SJCRH30 (cell line): ENCODE measurements around the gene VGLL1. TPM values are rescaled to one million over a fixed set of nuclear protein-coding genes. Genes with fewer than 3 reads are reported as not detected.

Experiments
- DNase-seq, 2 experiments: peaks; one replicate each; pipeline ENCODE4 v3.0.0-alpha.2; 2015 to 2020
- H3K27ac ChIP-seq: fragments of 250-450 bp; sonication (Bioruptor Pico); 2 replicates; pipeline ENCODE4 v1.5.1; 2020; ENCODE audit warnings: mild to moderate bottlenecking, moderate library complexity
- H3K27me3 ChIP-seq: fragments of 250-450 bp; sonication (Bioruptor Pico); 2 replicates; pipeline ENCODE4 v1.5.1; 2020; ENCODE audit warnings: mild to moderate bottlenecking, moderate library complexity
- H3K36me3 ChIP-seq: fragments of 250-450 bp; sonication (Bioruptor Pico); 2 replicates; pipeline ENCODE4 v1.5.1; 2020; ENCODE audit warnings: mild to moderate bottlenecking, moderate library complexity
- H3K4me1 ChIP-seq: fragments of 250-450 bp; sonication (Bioruptor Pico); 2 replicates; pipeline ENCODE4 v1.5.1; 2020; ENCODE audit warnings: mild to moderate bottlenecking, moderate library complexity
- H3K4me3 ChIP-seq: fragments of 250-450 bp; sonication (Bioruptor Pico); 2 replicates; pipeline ENCODE4 v1.5.1; 2020; ENCODE audit warnings: mild to moderate bottlenecking, moderate library complexity
- H3K9me3 ChIP-seq: fragments of 250-450 bp; sonication (Bioruptor Pico); replicated peaks from 2 replicates; pipeline ENCODE4 v1.5.1; 2020; ENCODE audit warnings: mild to moderate bottlenecking, moderate library complexity
- total RNA-seq: library from RNA; depleted of rRNA; stranded (reverse); fragments of >200 nt; shearing (Covaris generic); gene quantifications from 2 replicates; pipeline ENCODE4 v1.2.3, GENCODE V29; 2014; rRNA removed

The VGLL1 gene
- total RNA-seq, 1 experiment from 2014 or later: not detected

DNA sequence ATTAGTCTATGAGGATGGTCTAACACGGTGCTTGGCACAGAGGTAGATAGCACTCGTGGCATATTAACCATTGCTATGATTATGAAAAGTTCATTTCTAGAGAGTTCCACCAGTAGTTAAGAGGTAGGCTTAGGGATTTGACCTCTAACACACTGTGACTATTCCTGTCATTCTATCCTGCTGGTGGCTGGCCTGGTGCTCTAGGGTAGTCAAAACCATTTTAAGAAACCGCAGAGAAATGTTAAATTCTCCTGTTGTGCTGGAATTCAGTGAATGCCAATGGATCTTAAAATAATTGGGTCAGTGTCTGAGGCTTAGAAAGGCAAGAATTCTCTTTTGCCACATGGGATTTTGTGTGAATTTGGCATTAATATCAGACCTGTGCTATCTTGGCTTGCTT is 53.9 kb downstream of the VGLL1 start:
- H3K9me3 ChIP-seq: no peaks in the 10 kb centered on the region
- no peaks in the 10 kb centered on the region for H3K36me3 ChIP-seq
- DNase-seq: no peak
- H3K4me1 ChIP-seq: no peaks in the 10 kb centered on the region
- H3K4me3 ChIP-seq: no peak overlapping the region
- no peak overlapping the region for H3K27ac ChIP-seq
- H3K27me3 ChIP-seq: no peaks in the 10 kb centered on the region

DNA sequence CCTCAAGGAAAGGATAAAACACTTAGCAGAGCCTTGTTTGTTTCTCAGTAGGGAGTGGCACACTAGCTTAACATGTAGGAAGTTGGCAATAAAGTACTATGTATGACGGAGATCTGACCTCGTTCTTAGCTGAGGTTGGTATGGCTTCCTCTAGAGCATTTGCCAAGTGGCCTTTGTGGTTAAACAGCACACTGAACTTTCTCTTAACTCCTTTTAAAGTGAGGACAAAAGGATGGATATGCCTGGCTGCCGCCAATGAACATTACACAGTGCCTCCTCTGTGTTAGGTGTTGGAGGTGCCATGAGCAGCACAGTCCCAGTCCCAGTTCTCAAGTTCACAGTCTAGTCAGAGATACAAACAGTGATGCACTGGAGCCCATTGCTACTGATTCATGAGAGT is 54.4 kb downstream of the VGLL1 start:
- H3K4me3 ChIP-seq: no peak overlapping the region
- no peak for DNase-seq
- H3K27me3 ChIP-seq: no peaks in the 10 kb centered on the region

DNA sequence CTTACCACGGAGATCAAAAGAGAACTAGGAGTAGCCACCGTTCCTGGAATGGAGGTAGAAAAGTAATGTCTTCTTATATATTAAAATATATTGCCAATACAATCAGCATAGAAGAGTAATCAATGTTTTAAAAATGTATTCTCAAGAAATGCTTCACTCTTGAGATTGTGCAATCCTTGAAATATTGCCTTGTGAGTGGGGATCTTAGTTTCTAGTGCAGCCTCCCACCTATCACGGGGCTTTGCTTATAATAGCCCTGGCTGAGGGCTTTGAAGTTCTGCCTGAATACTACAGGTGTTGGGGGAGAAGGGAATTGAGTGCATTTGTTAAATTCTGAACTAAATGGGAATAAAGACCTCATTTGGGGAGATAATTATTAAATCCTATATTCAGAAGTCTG is 55.5 kb downstream of the VGLL1 start:
- H3K27me3 ChIP-seq: no peaks in the 10 kb centered on the region
- no peaks in the 10 kb centered on the region for H3K4me1 ChIP-seq
- DNase-seq: no peak
- no peaks in the 10 kb centered on the region for H3K36me3 ChIP-seq
- H3K27ac ChIP-seq: no peak overlapping the region
- no peaks in the 10 kb centered on the region for H3K9me3 ChIP-seq
- no peak overlapping the region for H3K4me3 ChIP-seq

More for the DNA sequence above, 54.4 kb downstream of the VGLL1 start:
- Histone ChIP-seq H3K4me1 (no peaks in the 10 kb centered on the region), H3K9me3 (no peaks in the 10 kb centered on the region), H3K27ac (no peak overlapping the region), H3K36me3 (no peaks in the 10 kb centered on the region)

DNA sequence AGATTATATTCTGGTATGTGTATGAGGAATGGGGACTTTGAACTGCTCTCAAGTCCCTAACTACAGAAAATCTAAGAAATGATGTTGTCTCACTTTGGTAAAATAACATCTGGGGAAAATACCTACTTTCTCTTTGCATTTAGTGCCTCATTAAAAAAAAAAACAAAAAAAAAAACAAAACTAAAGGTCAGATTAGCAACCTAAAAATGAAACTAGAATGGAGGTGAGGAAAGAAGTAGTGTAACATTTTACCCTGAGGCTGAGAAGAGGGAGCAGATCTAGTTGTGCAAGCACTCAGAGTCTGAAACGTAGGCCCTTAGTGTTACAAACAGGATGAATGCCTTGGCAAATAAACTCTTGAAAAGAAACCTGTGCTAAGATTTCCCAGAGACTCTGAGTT is 56.0 kb downstream of the VGLL1 start:
- no peak overlapping the region for H3K27ac ChIP-seq
- H3K4me1 ChIP-seq: no peaks in the 10 kb centered on the region
- H3K4me3 ChIP-seq: no peak overlapping the region
- no peak for DNase-seq
- H3K9me3 ChIP-seq: no peaks in the 10 kb centered on the region
- H3K36me3 ChIP-seq: no peaks in the 10 kb centered on the region
- no peaks in the 10 kb centered on the region for H3K27me3 ChIP-seq

DNA sequence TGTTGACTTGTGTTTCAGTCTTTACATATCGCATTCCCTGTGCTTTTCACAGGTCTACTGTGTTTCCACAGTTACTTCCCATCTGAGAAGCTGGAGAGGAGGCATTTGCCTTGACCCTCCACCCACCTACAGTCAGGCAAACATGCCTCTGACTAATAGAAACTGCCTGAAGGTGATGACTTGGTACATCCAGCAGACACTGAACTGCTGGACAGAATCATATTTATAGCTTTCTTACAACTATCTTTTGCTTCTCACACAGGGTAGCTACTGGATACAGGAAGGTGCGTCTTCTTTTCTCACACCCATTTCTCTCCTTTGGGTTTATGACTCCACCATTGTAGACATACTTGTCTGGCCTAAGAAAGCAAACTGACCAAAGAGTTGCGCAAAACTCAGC is 58.0 kb downstream of the VGLL1 start:
- no peaks in the 10 kb centered on the region for H3K36me3 ChIP-seq
- H3K4me3 ChIP-seq: no peak overlapping the region
- no peaks in the 10 kb centered on the region for H3K27me3 ChIP-seq
- no peak for DNase-seq
- no peaks in the 10 kb centered on the region for H3K4me1 ChIP-seq
- no peaks in the 10 kb centered on the region for H3K9me3 ChIP-seq
- no peak overlapping the region for H3K27ac ChIP-seq

DNA sequence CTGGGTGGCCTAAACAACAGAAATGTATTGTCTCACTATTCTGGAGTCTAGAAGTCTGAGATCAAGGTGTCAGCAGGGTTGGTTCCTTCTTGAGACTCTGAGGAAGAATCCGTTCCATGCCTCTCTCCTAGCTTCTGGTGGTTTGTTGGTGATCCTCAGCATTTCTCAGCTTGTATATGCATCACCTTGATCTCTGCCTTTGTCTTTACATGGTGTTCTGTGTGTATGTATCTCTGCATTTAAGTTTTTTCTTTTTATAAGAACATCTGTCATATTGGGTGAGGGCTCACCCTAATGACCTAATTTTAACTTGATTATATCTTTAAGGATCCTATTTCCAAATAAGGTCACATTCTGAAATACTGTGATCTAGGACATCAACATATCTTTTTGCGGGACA is 65.3 kb downstream of the VGLL1 start:
- no peak for DNase-seq
- Histone ChIP-seq H3K4me3 (no peak overlapping the region), H3K4me1 (no peaks in the 10 kb centered on the region), H3K9me3 (no peaks in the 10 kb centered on the region), H3K27ac (no peak overlapping the region), H3K36me3 (no peaks in the 10 kb centered on the region), H3K27me3 (no peaks in the 10 kb centered on the region)

DNA sequence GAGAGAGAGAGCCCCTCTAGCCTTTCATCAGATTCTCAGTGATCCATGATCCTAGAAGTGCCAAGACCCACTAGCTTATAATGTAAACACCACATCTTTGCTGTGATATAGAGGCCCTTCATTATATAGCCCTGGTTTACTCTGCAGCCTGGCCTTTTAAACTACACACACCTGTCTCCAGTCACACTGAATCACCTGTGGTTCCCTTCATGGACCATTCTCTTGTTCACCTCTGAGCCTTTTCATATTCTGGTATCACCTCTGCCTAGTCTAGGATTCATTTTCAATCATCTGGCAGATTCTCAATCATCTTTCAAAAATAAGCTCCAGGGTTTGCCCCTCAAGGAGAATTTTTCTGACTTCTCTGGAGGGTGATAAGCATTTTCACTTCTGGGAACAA is 65.9 kb downstream of the VGLL1 start:
- no peaks in the 10 kb centered on the region for H3K27me3 ChIP-seq
- no peaks in the 10 kb centered on the region for H3K4me1 ChIP-seq
- H3K9me3 ChIP-seq: no peaks in the 10 kb centered on the region
- no peak overlapping the region for H3K4me3 ChIP-seq
- H3K27ac ChIP-seq: no peak overlapping the region
- no peak for DNase-seq
- no peaks in the 10 kb centered on the region for H3K36me3 ChIP-seq

DNA sequence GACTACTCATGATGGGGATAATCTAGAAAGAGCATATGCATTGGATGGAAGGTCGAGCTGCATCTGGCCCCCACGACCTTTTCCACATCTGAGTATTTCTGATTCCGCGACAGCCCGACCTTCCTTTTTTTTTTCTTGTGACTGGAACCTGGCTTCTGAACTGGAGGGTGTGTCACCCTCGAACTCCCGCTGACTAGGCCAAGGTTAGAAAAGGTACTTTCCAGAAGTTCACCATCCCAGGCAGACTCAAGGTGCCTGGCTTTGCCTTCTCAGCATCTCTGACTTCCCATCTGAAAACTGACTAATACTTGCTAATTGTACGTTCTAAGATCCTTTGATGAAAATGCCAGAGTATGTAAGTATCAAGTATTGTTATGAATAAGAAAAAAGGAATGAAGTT is 66.6 kb downstream of the VGLL1 start:
- H3K4me3 ChIP-seq: no peak overlapping the region
- H3K9me3 ChIP-seq: no peaks in the 10 kb centered on the region
- H3K27ac ChIP-seq: no peak overlapping the region
- no peaks in the 10 kb centered on the region for H3K27me3 ChIP-seq
- no peaks in the 10 kb centered on the region for H3K36me3 ChIP-seq
- no peak for DNase-seq
- H3K4me1 ChIP-seq: no peaks in the 10 kb centered on the region

- Histone ChIP-seq H3K4me3 (no peak overlapping the region), H3K27me3 (no peaks in the 10 kb centered on the region), H3K4me1 (no peaks in the 10 kb centered on the region), H3K36me3 (no peaks in the 10 kb centered on the region), H3K27ac (no peak overlapping the region), H3K9me3 (no peaks in the 10 kb centered on the region)
- no peak for DNase-seq
These were observed 68.0 kb downstream of the VGLL1 start for GRCh38 chrX:136600059-136600458.

Other genes with a start within 250 kb of the VGLL1 start
- not detected in 2 replicates for gene ADGRG4, start 231.3 kb upstream of the VGLL1 start, total RNA-seq
- not detected in 2 replicates for gene BRS3, start 44.3 kb upstream of the VGLL1 start, total RNA-seq
- 81.6 and 88.0 TPM in 2 replicates for gene HTATSF1, start 34.6 kb upstream of the VGLL1 start, total RNA-seq
- not detected in 2 replicates for gene CD40LG, start 115.9 kb downstream of the VGLL1 start, total RNA-seq
- 10.8 TPM in 2 replicates for gene ARHGEF6, start 248.7 kb downstream of the VGLL1 start, total RNA-seq